OCI-M1 (cell line): ENCODE results near the gene EDEM2.
"Not testable (repeated sequence)": the region's sequence is repeated elsewhere in the genome, so short reads cannot be mapped to it uniquely, and the experiment has no call there.

Experiments
- DNase-seq: peaks from one replicate; lab custom pipeline; 2025; lab: John Stamatoyannopoulos, UW

The EDEM2 gene

GRCh38 chr20:35171438-35171752 lies 24.3 kb upstream of the EDEM2 start:
- DNase-seq = no peak

- DNase-seq = not testable (repeated sequence)
Observed at GRCh38 chr20:35168701-35169409, 21.7 kb upstream of the EDEM2 start.

GRCh38 chr20:35167787-35168186 lies 20.7 kb upstream of the EDEM2 start:
- no peak for DNase-seq

- DNase-seq = peak; percentile 56
Observed at GRCh38 chr20:35166242-35166830, 19.2 kb upstream of the EDEM2 start.

- DNase-seq = no peak
Observed at GRCh38 chr20:35165221-35166185, 18.4 kb upstream of the EDEM2 start.

GRCh38 chr20:35164531-35164930 lies 17.4 kb upstream of the EDEM2 start:
- not testable (repeated sequence) for DNase-seq

- not testable (repeated sequence) for DNase-seq
Observed at GRCh38 chr20:35160341-35160740, 13.2 kb upstream of the EDEM2 start.

GRCh38 chr20:35156978-35157377 lies 9.8 kb upstream of the EDEM2 start:
- DNase-seq = no peak

GRCh38 chr20:35155936-35156335 lies 8.8 kb upstream of the EDEM2 start:
- DNase-seq = no peak

- no peak for DNase-seq
Observed at GRCh38 chr20:35151736-35152135, 4.6 kb upstream of the EDEM2 start.

- no peak for DNase-seq
Observed at GRCh38 chr20:35150846-35151579, 3.9 kb upstream of the EDEM2 start.

- DNase-seq = peak; percentile 85
Observed at GRCh38 chr20:35147575-35148071, 487 bp upstream of the EDEM2 start.

GRCh38 chr20:35146299-35146919 lies 727 bp downstream of the EDEM2 start:
- peak; percentile 51 for DNase-seq

GRCh38 chr20:35145141-35145564 lies 2.0 kb downstream of the EDEM2 start:
- peak; percentile 83 for DNase-seq

GRCh38 chr20:35144694-35145093 lies 2.4 kb downstream of the EDEM2 start:
- DNase-seq = no peak

GRCh38 chr20:35135867-35136586 lies 11.1 kb downstream of the EDEM2 start:
- DNase-seq = no peak

- DNase-seq = no peak
Observed at GRCh38 chr20:35134880-35135279, 12.3 kb downstream of the EDEM2 start.

- no peak for DNase-seq
Observed at GRCh38 chr20:35134472-35134871, 12.7 kb downstream of the EDEM2 start.

GRCh38 chr20:35133735-35134134 lies 13.4 kb downstream of the EDEM2 start:
- no peak for DNase-seq

GRCh38 chr20:35133031-35133430 lies 14.1 kb downstream of the EDEM2 start:
- no peak for DNase-seq

- DNase-seq = no peak
Observed at GRCh38 chr20:35131934-35132333, 15.2 kb downstream of the EDEM2 start.
